Mucosa of stomach (tissue), 1 donor: Measurements from ENCODE around the gene MBNL2.

Source experiments
- H3K27me3 ChIP-seq: one replicate; pipeline ENCODE4 v1.7.0; 2013; ENCODE audit warnings: mild to moderate bottlenecking, low read length; ENCODE audit not compliant: control insufficient read depth, insufficient read depth
- H3K36me3 ChIP-seq: one replicate; pipeline ENCODE4 v1.7.0; 2013; ENCODE audit warnings: low read length; ENCODE audit not compliant: control insufficient read depth, insufficient read depth
- H3K4me1 ChIP-seq: one replicate; pipeline ENCODE4 v1.7.0; 2013; ENCODE audit warnings: mild to moderate bottlenecking, low read length; ENCODE audit not compliant: control insufficient read depth, insufficient read depth
- H3K4me3 ChIP-seq: one replicate; pipeline ENCODE4 v1.7.0; 2013; ENCODE audit warnings: low read length
- H3K9ac ChIP-seq: one replicate; pipeline ENCODE4 v1.7.0; 2013; ENCODE audit warnings: mild to moderate bottlenecking, low read length, moderate library complexity
- H3K9me3 ChIP-seq: one replicate; pipeline ENCODE4 v1.7.0; 2013; ENCODE audit warnings: mild to moderate bottlenecking, low read length, moderate library complexity; ENCODE audit not compliant: control insufficient read depth
- donor health status: Pancreatic carcinoma.

Gene MBNL2

GRCh38 chr13:97238432-97238831 is 16.3 kb downstream of the MBNL2 start:
- Histone ChIP-seq H3K27me3 (no peaks in the 10 kb centered on the region), H3K9me3 (no peaks in the 10 kb centered on the region), H3K4me1 (peaks cover 78% of the 10 kb centered on the region), H3K9ac (no peak overlapping the region), H3K4me3 (no peak overlapping the region), H3K36me3 (no peaks in the 10 kb centered on the region)

GRCh38 chr13:97238883-97239282 is 16.8 kb downstream of the MBNL2 start:
- Histone ChIP-seq H3K9me3 (no peaks in the 10 kb centered on the region), H3K4me3 (no peak overlapping the region), H3K36me3 (no peaks in the 10 kb centered on the region), H3K27me3 (no peaks in the 10 kb centered on the region), H3K4me1 (peaks cover 76% of the 10 kb centered on the region), H3K9ac (no peak overlapping the region)

GRCh38 chr13:97239306-97239705 is 17.2 kb downstream of the MBNL2 start:
- no peaks in the 10 kb centered on the region for H3K27me3 ChIP-seq
- H3K9me3 ChIP-seq, result no peaks in the 10 kb centered on the region
- no peaks in the 10 kb centered on the region for H3K36me3 ChIP-seq
- no peak overlapping the region for H3K4me3 ChIP-seq
- H3K9ac ChIP-seq, result no peak overlapping the region
- peaks cover 76% of the 10 kb centered on the region for H3K4me1 ChIP-seq

- Histone ChIP-seq H3K4me3 (no peak overlapping the region), H3K4me1 (peaks cover 75% of the 10 kb centered on the region), H3K9me3 (no peaks in the 10 kb centered on the region), H3K27me3 (no peaks in the 10 kb centered on the region), H3K36me3 (no peaks in the 10 kb centered on the region), H3K9ac (no peak overlapping the region)
These were observed 18.0 kb downstream of the MBNL2 start for GRCh38 chr13:97239943-97240787.

GRCh38 chr13:97240788-97241734 is 18.9 kb downstream of the MBNL2 start:
- no peak overlapping the region for H3K9ac ChIP-seq
- H3K36me3 ChIP-seq, result no peaks in the 10 kb centered on the region
- H3K9me3 ChIP-seq, result no peaks in the 10 kb centered on the region
- peaks cover 69% of the 10 kb centered on the region for H3K4me1 ChIP-seq
- H3K27me3 ChIP-seq, result no peaks in the 10 kb centered on the region
- no peak overlapping the region for H3K4me3 ChIP-seq

- no peaks in the 10 kb centered on the region for H3K36me3 ChIP-seq
- no peaks in the 10 kb centered on the region for H3K27me3 ChIP-seq
- H3K4me1 ChIP-seq, result peaks cover 63% of the 10 kb centered on the region
- H3K9ac ChIP-seq, result no peak overlapping the region
- no peak overlapping the region for H3K4me3 ChIP-seq
- H3K9me3 ChIP-seq, result no peaks in the 10 kb centered on the region
These were observed 19.6 kb downstream of the MBNL2 start for GRCh38 chr13:97241761-97242160.

- Histone ChIP-seq H3K4me3 (no peak overlapping the region), H3K36me3 (no peaks in the 10 kb centered on the region), H3K4me1 (peaks cover 53% of the 10 kb centered on the region), H3K27me3 (no peaks in the 10 kb centered on the region), H3K9ac (no peak overlapping the region), H3K9me3 (no peaks in the 10 kb centered on the region)
These were observed 20.8 kb downstream of the MBNL2 start for GRCh38 chr13:97242755-97243497.

- Histone ChIP-seq H3K36me3 (no peaks in the 10 kb centered on the region), H3K4me3 (no peak overlapping the region), H3K9me3 (no peaks in the 10 kb centered on the region), H3K27me3 (no peaks in the 10 kb centered on the region), H3K9ac (no peak overlapping the region), H3K4me1 (peaks cover 44% of the 10 kb centered on the region)
These were observed 22.0 kb downstream of the MBNL2 start for GRCh38 chr13:97243915-97244781.

- H3K9ac ChIP-seq, result no peak overlapping the region
- H3K4me1 ChIP-seq, result peaks cover 36% of the 10 kb centered on the region
- no peak overlapping the region for H3K4me3 ChIP-seq
- H3K27me3 ChIP-seq, result no peaks in the 10 kb centered on the region
- H3K9me3 ChIP-seq, result no peaks in the 10 kb centered on the region
- no peaks in the 10 kb centered on the region for H3K36me3 ChIP-seq
These were observed 22.9 kb downstream of the MBNL2 start for GRCh38 chr13:97245011-97245410.

- Histone ChIP-seq H3K4me1 (peaks cover 34% of the 10 kb centered on the region), H3K9me3 (no peaks in the 10 kb centered on the region), H3K9ac (no peak overlapping the region), H3K4me3 (no peak overlapping the region), H3K27me3 (no peaks in the 10 kb centered on the region), H3K36me3 (no peaks in the 10 kb centered on the region)
These were observed 24.5 kb downstream of the MBNL2 start for GRCh38 chr13:97246596-97247158.

GRCh38 chr13:97248243-97248642 is 26.1 kb downstream of the MBNL2 start:
- no peaks in the 10 kb centered on the region for H3K27me3 ChIP-seq
- no peaks in the 10 kb centered on the region for H3K9me3 ChIP-seq
- H3K4me3 ChIP-seq, result no peak overlapping the region
- no peak overlapping the region for H3K9ac ChIP-seq
- peaks cover 27% of the 10 kb centered on the region for H3K4me1 ChIP-seq
- H3K36me3 ChIP-seq, result no peaks in the 10 kb centered on the region
